DOHH2 (cell line): ENCODE measurements around the gene GNA14.

Source experiments
- H3F3A ChIP-seq: fragments of 200-600 bp; sonication (generic), shearing (Covaris generic); 2 replicates; pipeline ENCODE4 v1.6.0; 2016; ENCODE audit warnings: antibody characterized with exemption, mild to moderate bottlenecking; ENCODE audit not compliant: control insufficient read depth, insufficient read depth
- H3K27ac ChIP-seq: fragments of 200-600 bp; sonication (generic); 2 replicates; pipeline ENCODE4 v1.5.1; 2014; ENCODE audit warnings: low read depth, mild to moderate bottlenecking, low read length, moderate library complexity
- H3K27me3 ChIP-seq: fragments of 200-600 bp; sonication (generic); 2 replicates; pipeline ENCODE4 v1.6.1; 2014; ENCODE audit warnings: mild to moderate bottlenecking, low read length, mixed read lengths; ENCODE audit not compliant: control insufficient read depth
- H3K36me3 ChIP-seq: fragments of 200-600 bp; sonication (generic); 2 replicates; pipeline ENCODE4 v1.6.1; 2014; ENCODE audit warnings: mild to moderate bottlenecking, low read length, moderate library complexity, mixed read lengths; ENCODE audit not compliant: control insufficient read depth
- H3K4me1 ChIP-seq: fragments of 200-600 bp; sonication (generic); 2 replicates; pipeline ENCODE4 v1.6.1; 2014; ENCODE audit warnings: mild to moderate bottlenecking, low read length, mixed read lengths; ENCODE audit not compliant: control insufficient read depth
- H3K4me2 ChIP-seq: fragments of 200-600 bp; sonication (generic); 2 replicates; pipeline ENCODE4 v1.6.0; 2014; ENCODE audit warnings: mild to moderate bottlenecking, low read length, moderate library complexity
- H3K4me3 ChIP-seq: fragments of 200-600 bp; sonication (generic); 2 replicates; pipeline ENCODE4 v1.5.1; 2014; ENCODE audit warnings: mild to moderate bottlenecking, low read length, mixed read lengths
- H3K79me2 ChIP-seq: fragments of 200-600 bp; sonication (generic); 2 replicates; pipeline ENCODE4 v1.6.1; 2014; ENCODE audit warnings: mild to moderate bottlenecking, low read length, mixed read lengths; ENCODE audit not compliant: control insufficient read depth
- H3K9me2 ChIP-seq: fragments of 200-600 bp; sonication (generic); replicated peaks from 2 replicates; pipeline ENCODE4 v1.6.1; 2014; ENCODE audit warnings: mild to moderate bottlenecking, low read length, mixed read lengths; ENCODE audit not compliant: control insufficient read depth
- H3K9me3 ChIP-seq: fragments of 200-600 bp; sonication (generic); 2 replicates; pipeline ENCODE4 v1.6.1; 2014; ENCODE audit warnings: antibody characterized with exemption, low read length, mixed read lengths; ENCODE audit not compliant: control insufficient read depth, insufficient read depth
- H4K20me1 ChIP-seq: fragments of 200-600 bp; sonication (generic); 2 replicates; pipeline ENCODE4 v1.6.0; 2014; ENCODE audit warnings: low read depth, mild to moderate bottlenecking, antibody characterized with exemption, low read length, moderate library complexity; ENCODE audit not compliant: control insufficient read depth, insufficient read depth
- EZH2phosphoT487 ChIP-seq: fragments of 200-600 bp; sonication (generic); IDR thresholded peaks from 2 replicates; pipeline ENCODE4 v1.6.1; 2017; ENCODE audit warnings: borderline replicate concordance, mild to moderate bottlenecking, antibody characterized with exemption, low read length, moderate library complexity, mixed read lengths
- TF ChIP-seq, protein P1 (sequence below): fragments of 200-600 bp; sonication (generic); IDR thresholded peaks from one replicate; pipeline ENCODE4 v1.5.1; 2014; ENCODE audit warnings: antibody characterized with exemption, mild to moderate bottlenecking, low read depth, low read length; ENCODE audit not compliant: poor library complexity, severe bottlenecking

GNA14 gene

DNA sequence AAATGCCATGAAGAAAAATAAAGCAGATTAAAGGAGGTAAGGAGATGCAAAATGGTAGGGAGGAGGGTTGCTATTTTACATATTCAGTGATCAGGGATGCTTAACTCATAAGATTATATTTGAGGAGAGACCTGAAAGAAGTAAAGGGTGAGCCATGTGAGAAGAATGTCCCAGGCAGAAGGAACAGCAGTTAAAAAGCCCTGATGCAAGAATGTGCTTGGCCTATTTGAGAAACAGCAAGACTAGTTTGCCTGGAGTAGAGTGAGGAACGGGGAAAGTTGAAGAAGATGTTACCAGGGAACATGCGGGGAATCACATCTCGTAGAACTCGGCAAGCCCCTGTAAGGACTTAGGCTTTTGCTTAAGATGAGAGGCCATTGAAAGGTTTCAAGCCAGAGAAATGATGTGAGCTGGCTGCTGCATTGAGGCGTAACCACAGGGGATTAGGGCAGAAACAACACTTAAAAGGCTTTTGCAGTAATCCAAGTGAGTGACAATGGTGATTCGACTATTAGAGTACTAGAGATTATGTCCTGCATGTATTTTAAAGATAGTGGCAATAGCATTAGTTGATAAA, 272.1 kb downstream of the GNA14 start:
- Histone ChIP-seq H3F3A (no peaks in the 10 kb centered on the region), H3K4me2 (no peak overlapping the region), H4K20me1 (no peaks in the 10 kb centered on the region)

DNA sequence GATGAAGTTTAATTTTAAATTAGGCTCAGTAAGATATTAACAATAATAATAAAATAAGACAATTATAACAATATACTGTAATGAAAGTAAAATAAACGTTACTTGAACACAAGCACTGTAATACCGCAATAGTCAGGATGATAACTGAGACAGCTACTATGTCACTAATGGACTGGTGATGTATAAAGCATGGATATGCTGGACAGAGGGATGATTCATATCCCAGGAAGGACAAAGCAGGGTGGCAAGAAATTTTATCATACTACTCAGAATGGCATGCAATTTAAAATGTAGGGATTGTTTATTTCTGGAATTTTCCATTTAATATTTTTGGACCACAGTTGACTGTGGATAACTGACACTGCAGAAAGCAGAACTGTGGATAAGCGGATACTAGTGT, 273.9 kb downstream of the GNA14 start:
- Histone ChIP-seq H3K27ac (no peak overlapping the region), H3F3A (no peaks in the 10 kb centered on the region), H3K9me2 (no peaks in the 10 kb centered on the region), H3K4me2 (no peak overlapping the region), H4K20me1 (no peaks in the 10 kb centered on the region), H3K4me3 (no peak overlapping the region), H3K79me2 (no peaks in the 10 kb centered on the region), H3K9me3 (no peaks in the 10 kb centered on the region), H3K27me3 (no peaks in the 10 kb centered on the region), H3K4me1 (no peaks in the 10 kb centered on the region), H3K36me3 (peaks cover 17% of the 10 kb centered on the region)
- no peak for TF ChIP-seq EZH2phosphoT487
- TF ChIP-seq, protein P1, sequence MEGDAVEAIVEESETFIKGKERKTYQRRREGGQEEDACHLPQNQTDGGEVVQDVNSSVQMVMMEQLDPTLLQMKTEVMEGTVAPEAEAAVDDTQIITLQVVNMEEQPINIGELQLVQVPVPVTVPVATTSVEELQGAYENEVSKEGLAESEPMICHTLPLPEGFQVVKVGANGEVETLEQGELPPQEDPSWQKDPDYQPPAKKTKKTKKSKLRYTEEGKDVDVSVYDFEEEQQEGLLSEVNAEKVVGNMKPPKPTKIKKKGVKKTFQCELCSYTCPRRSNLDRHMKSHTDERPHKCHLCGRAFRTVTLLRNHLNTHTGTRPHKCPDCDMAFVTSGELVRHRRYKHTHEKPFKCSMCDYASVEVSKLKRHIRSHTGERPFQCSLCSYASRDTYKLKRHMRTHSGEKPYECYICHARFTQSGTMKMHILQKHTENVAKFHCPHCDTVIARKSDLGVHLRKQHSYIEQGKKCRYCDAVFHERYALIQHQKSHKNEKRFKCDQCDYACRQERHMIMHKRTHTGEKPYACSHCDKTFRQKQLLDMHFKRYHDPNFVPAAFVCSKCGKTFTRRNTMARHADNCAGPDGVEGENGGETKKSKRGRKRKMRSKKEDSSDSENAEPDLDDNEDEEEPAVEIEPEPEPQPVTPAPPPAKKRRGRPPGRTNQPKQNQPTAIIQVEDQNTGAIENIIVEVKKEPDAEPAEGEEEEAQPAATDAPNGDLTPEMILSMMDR = no peak

More for the DNA sequence above, 272.1 kb downstream of the GNA14 start:
- Histone ChIP-seq H3K4me1 (no peaks in the 10 kb centered on the region), H3K27ac (no peak overlapping the region), H3K9me2 (no peaks in the 10 kb centered on the region), H3K79me2 (no peaks in the 10 kb centered on the region), H3K36me3 (peaks cover 8% of the 10 kb centered on the region), H3K27me3 (no peaks in the 10 kb centered on the region), H3K9me3 (no peaks in the 10 kb centered on the region), H3K4me3 (no peak overlapping the region)
- TF ChIP-seq, protein P1 = no peak
- TF ChIP-seq EZH2phosphoT487 = no peak
